HepG2 (cell line): Measurements from ENCODE around the gene PDCD11. TPM values are rescaled to one million over a fixed set of nuclear protein-coding genes. Genes with fewer than 3 reads are reported as not detected.

Experiments used
- ATF2 ChIP-seq: sonication (generic); formaldehyde crosslinking; IDR thresholded peaks from 2 replicates; pipeline ENCODE4 v1.4.0; 2020; ENCODE audit warnings: missing genetic modification reagents
- ELK4 ChIP-seq: sonication (generic); formaldehyde crosslinking; IDR thresholded peaks from 2 replicates; pipeline ENCODE4 v1.9.0; 2021; ENCODE audit warnings: missing genetic modification reagents, borderline replicate concordance
- ETV5 ChIP-seq: IDR thresholded peaks from 2 replicates; pipeline ENCODE4 v1.6.1; 2018; ENCODE audit warnings: missing biosample characterization, missing genetic modification reagents, inconsistent platforms, borderline replicate concordance
- NFAT5 ChIP-seq: sonication (generic); formaldehyde crosslinking; IDR thresholded peaks from 2 replicates; pipeline ENCODE4 v1.4.0; 2020; ENCODE audit warnings: missing genetic modification reagents
- NFRKB ChIP-seq: fragments of 450-650 bp; IDR thresholded peaks from 2 replicates; pipeline ENCODE4 v1.6.1; 2017
- REL ChIP-seq: sonication (generic); formaldehyde crosslinking; conservative IDR thresholded peaks from 2 replicates; pipeline ENCODE4 v1.8.0; 2022; ENCODE audit warnings: mild to moderate bottlenecking, missing genetic modification reagents, moderate library complexity
- THRA ChIP-seq: sonication (generic); formaldehyde crosslinking; IDR thresholded peaks from 2 replicates; pipeline ENCODE4 v1.4.0; 2020; ENCODE audit warnings: missing genetic modification reagents, borderline replicate concordance
- ZC3H13 ChIP-seq: sonication (generic); formaldehyde crosslinking; IDR thresholded peaks from 2 replicates; pipeline ENCODE4 v1.8.1; 2023; ENCODE audit warnings: mild to moderate bottlenecking, missing genetic modification reagents, moderate library complexity
- ZHX2 ChIP-seq, 2 experiments: sonication (generic) in 1 of 2; formaldehyde crosslinking in 1 of 2; IDR thresholded peaks; 2 replicates each; pipeline versions ENCODE4 v1.6.1 to v1.9.0; 2014 to 2022; ENCODE audit warnings: antibody characterized with exemption in 1 of 2, borderline replicate concordance in 1 of 2, inconsistent platforms in 1 of 2, low read depth in 1 of 2, missing genetic modification reagents in 1 of 2
- ZNF747 ChIP-seq: sonication (generic); formaldehyde crosslinking; IDR thresholded peaks from 2 replicates; pipeline ENCODE4 v1.8.1; 2023; ENCODE audit warnings: missing genetic modification reagents, mild to moderate bottlenecking, borderline replicate concordance
- polyA plus RNA-seq, 8 experiments: library from polyadenylated mRNA; depleted of rRNA in 3 of 8; stranded (reverse) in 7 of 8; unstranded in 1 of 8; fragments of >200 nt; fragmentation: Illumina TruSeq in 4 of 8; extraction: Trizol in 4 of 8; gene quantifications; 2 replicates each; pipeline versions ENCODE4 v1.2.1 to v1.2.3, GENCODE V29; 2011 to 2016; ENCODE audit warnings: low read depth in 4 of 8, missing spikeins in 1 of 8, mixed read lengths in 1 of 8; ENCODE audit not compliant: insufficient read depth in 1 of 8
- total RNA-seq, 5 experiments: library from RNA; depleted of rRNA; stranded (reverse); fragments of >200 nt; fragmentation: Illumina TruSeq; extraction: Trizol; gene quantifications; 2 replicates each; pipeline ENCODE4 v1.2.3, GENCODE V29; 2016; ENCODE audit warnings: low read depth in 1 of 5

PDCD11 gene
- total and polyA plus RNA-seq, 2 of the 13 experiments (the other 11 are each of a cell fraction or from before 2014, with no cell fraction given): 12.8 to 52.8 TPM

GRCh38 chr10:103396067-103396788 is at the start of gene PDCD11, which contains the start of gene ATP5MK (continued):
- peak; percentile 75 for TF ChIP-seq ATF2
- TF ChIP-seq ZNF747 (CRISPR knock-in tag): 0 out of 2 replicates have a peak, but pooled peaks have one; percentile 14
- no peak; the same call in 1 of the 2 replicates for TF ChIP-seq THRA
- peak; percentile 58; the same call in 1 of the 2 replicates for TF ChIP-seq ZC3H13 (CRISPR knock-in tag)
- peak; percentile 88 for TF ChIP-seq ETV5
- no peak for TF ChIP-seq NFRKB
- no peak for TF ChIP-seq ELK4
- TF ChIP-seq REL (CRISPR knock-in tag): peak; percentile 72; the same call in 1 of the 2 replicates
- TF ChIP-seq NFAT5 (CRISPR knock-in tag): peak; percentile 5; the same call in 1 of the 2 replicates
- peak; percentile 58; the same call in 1 of the 2 replicates for TF ChIP-seq ZHX2 (IDR thresholded peaks at IDR 0.05; ENCODE audit: low read depth)
- no peak for TF ChIP-seq ZHX2 (CRISPR knock-in tag; IDR thresholded peaks at IDR 0.05; ENCODE audit: borderline replicate concordance)
